Measurements from ENCODE around the gene BCL2. TPM values are rescaled to one million over a fixed set of nuclear protein-coding genes. Genes with fewer than 3 reads are reported as not detected.

BCL2 gene
- total and polyA plus RNA-seq, 9 of the 15 experiments (the other 6 are each of a cell fraction or from before 2014, with no cell fraction given), result 0.10 to 1.1 (median 0.65) TPM

DNA sequence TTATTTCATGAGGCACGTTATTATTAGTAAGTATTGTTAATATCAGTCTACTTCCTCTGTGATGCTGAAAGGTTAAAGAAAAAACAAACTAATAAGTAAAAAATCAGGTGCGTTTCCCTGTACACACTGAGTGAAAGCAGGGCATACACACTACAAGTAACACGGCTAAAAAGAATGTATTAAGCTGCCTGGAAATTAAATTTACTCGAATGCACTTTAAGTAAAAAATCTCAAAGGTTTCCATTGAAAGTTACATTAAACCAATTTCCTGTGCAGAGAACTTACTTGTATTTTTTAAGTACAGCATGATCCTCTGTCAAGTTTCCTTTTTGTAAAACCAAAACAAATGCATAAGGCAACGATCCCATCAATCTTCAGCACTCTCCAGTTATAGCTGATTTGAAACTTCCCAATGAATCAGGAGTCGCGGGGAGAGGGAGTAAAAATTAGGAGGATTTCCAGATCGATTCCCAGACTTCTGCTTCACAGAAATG, 633 bp downstream of the BCL2 start:
- ATAC-seq (no peak), FAIRE-seq (no peak), DNase-seq (ENCODE audit: extremely low read depth in 1 of 4, low spot score in 3 of 4) (no peak)
- Histone ChIP-seq H3K36me3 (ENCODE audit: control insufficient read depth, insufficient read depth, low read length) (no peaks in the 10 kb centered on the region), H3K27ac (ENCODE audit: extremely low read depth, low read depth, low read length) (no peak overlapping the region), H3K9me3 (replicated peaks; ENCODE audit: control insufficient read depth, insufficient read depth, low read depth, low read length) (no peaks in the 10 kb centered on the region), H3K4me3 (peak overlapping the region; percentile 46), H3K79me2 (ENCODE audit: control insufficient read depth, insufficient read depth, low read length) (no peaks in the 10 kb centered on the region), H3K4me2 (ENCODE audit: insufficient read depth, low read length) (0 out of 2 replicates have a peak overlapping the region, but pooled peaks have one; percentile 61), H3K9ac (ENCODE audit: insufficient read depth in 1 of 2, low read depth in 2 of 2, low read length in 2 of 2) (peak overlapping the region in 1 of 2 experiments; percentile 86; a peak in 2 of 4 replicates), H2AFZ (ENCODE audit: low read depth, low read length) (peak overlapping the region; percentile 78; the same call in 1 of the 2 replicates), H3K9me1 (ENCODE audit: control insufficient read depth, insufficient read depth, low read length) (no peaks in the 10 kb centered on the region), H3K4me1 (replicated peaks in 1 of 2; ENCODE audit: control insufficient read depth in 2 of 2, insufficient read depth in 2 of 2, low read length in 2 of 2) (peaks cover 7 to 17% of the 10 kb centered on the region in 2 experiments; a peak in 4 of 5 replicates), H4K20me1 (replicated peaks; ENCODE audit: control insufficient read depth, insufficient read depth, low read length) (no peaks in the 10 kb centered on the region), H3K27me3 (ENCODE audit: control insufficient read depth in 2 of 2, insufficient read depth in 2 of 2, low read length in 2 of 2) (peaks cover 0 to 10% of the 10 kb centered on the region in 2 experiments; a peak in 2 of 5 replicates)
- no TSS peak for BruUV-seq (replicated peaks)
- 18% methylated on average over 7 of the region's 8 CpGs for WGBS (ENCODE audit: insufficient coverage, low coverage, missing lambda C conversion rate)
- TF ChIP-seq POLR2G (IDR thresholded peaks at IDR 0.05; ENCODE audit: low read depth, low read length), result no peak
- TF ChIP-seq BRD9 (IDR thresholded peaks at IDR 0.05; ENCODE audit: low read depth, partially characterized antibody), result no peak
- TF ChIP-seq ZNF717 (CRISPR knock-in tag; IDR thresholded peaks at IDR 0.05), result no peak
- TF ChIP-seq, protein P1, sequence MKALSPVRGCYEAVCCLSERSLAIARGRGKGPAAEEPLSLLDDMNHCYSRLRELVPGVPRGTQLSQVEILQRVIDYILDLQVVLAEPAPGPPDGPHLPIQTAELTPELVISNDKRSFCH (CRISPR knock-in tag; IDR thresholded peaks at IDR 0.05), result no peak
- TF ChIP-seq, protein P1 (tag; IDR thresholded peaks at IDR 0.05), result no peak
- TF ChIP-seq CBX8 (IDR thresholded peaks at IDR 0.05; ENCODE audit: borderline replicate concordance, extremely low read depth, low read depth, low read length, poor library complexity, severe bottlenecking), result peak; percentile 52
- no peak for TF ChIP-seq ERF (CRISPR knock-in tag; IDR thresholded peaks at IDR 0.05)
- in situ Hi-C loops (cut with MboI), result loop anchor here (5.0 kb wide), 1 partner anchor 302 kb away; no protein-coding TSS in a partner anchor
- POLR2A ChIA-PET, result interaction anchor here (1.2 kb wide), 1 partner anchor 166 kb away, joined by 3 read pairs; no protein-coding TSS in a partner anchor
- intact Hi-C loops (cut with micrococcal nuclease), result no loop called here
- CTCF ChIA-PET (ENCODE audit: low intra/inter-chr PET ratio), result no interaction called here

All from K562 (cell line).